Lower leg skin (tissue), 3 donors: ENCODE data around the gene ST7.

ENCODE experiments used
- CTCF ChIP-seq, 3 donors: fragments of 450-650 bp; IDR thresholded peaks; one replicate each; pipeline ENCODE4 v1.5.1; 2016; ENCODE audit warnings: antibody characterized with exemption in 3 of 3, mild to moderate bottlenecking in 3 of 3, moderate library complexity in 2 of 3
- POLR2A ChIP-seq, 2 donors: fragments of 450-650 bp; IDR thresholded peaks; one replicate each; pipeline ENCODE4 v1.6.1; 2016 to 2017; ENCODE audit warnings: antibody characterized with exemption in 2 of 2, mild to moderate bottlenecking in 1 of 2, moderate library complexity in 1 of 2

GRCh38 chr7:117124591-117125220 lies 171.4 kb downstream of the ST7 start:
- TF ChIP-seq CTCF (IDR thresholded peaks at IDR 0.05) = no peak
- no peak for TF ChIP-seq POLR2A (IDR thresholded peaks at IDR 0.05)
